ENCODE data around the gene OR10A5.
"Not testable (repeated sequence)": the region's sequence is repeated elsewhere in the genome, so short reads cannot be mapped to it uniquely, and the experiment has no call there.

- TF ChIP-seq CTCF (IDR thresholded peaks at IDR 0.05; ENCODE audit: extremely low read depth in 1 of 2, insufficient read depth in 1 of 2, low read depth in 1 of 2, low read length in 2 of 2); POLR2AphosphoS5 (IDR thresholded peaks at IDR 0.05; ENCODE audit: insufficient read depth, low read depth, low read length); GATA2 (IDR thresholded peaks at IDR 0.05; ENCODE audit: insufficient read depth, insufficient read length, low read depth, low read length); POLR2A (IDR thresholded peaks at IDR 0.05; ENCODE audit: low read depth, low read length); JUN (IDR thresholded peaks at IDR 0.05; ENCODE audit: borderline replicate concordance, insufficient read depth, insufficient read length, low read depth); EZH2 (IDR thresholded peaks at IDR 0.05; ENCODE audit: borderline replicate concordance, low read depth, low read length, severe bottlenecking); MAX (IDR thresholded peaks at IDR 0.05; ENCODE audit: insufficient read depth, insufficient read length); FOS (IDR thresholded peaks at IDR 0.05; ENCODE audit: borderline replicate concordance, insufficient read depth, low read length): not testable (repeated sequence)
These were observed 42.2 kb downstream of the OR10A5 start for GRCh38 chr11:6887711-6888110.

All from endothelial cell of umbilical vein (primary cell).